Measurements from ENCODE around the gene METTL24.

Gene METTL24

DNA sequence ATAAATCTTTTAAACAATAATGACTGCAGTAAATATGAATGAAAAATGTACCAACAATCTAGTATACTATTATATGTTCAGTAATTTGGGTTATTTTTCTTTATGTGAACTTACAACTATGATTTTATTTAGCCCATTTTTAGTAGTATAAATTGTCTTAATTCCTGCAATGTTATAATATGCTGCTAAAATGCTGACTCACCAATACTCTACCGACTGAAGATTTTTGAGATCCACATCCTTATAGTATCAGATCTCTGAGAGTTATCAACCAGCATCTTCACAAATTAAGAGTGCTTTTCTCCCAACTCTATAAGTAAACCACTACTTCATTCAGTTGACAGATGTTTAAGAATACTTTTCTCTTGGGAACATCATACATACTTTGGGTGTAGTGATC lies 161.3 kb downstream of the METTL24 start:
- no peak for DNase-seq (ENCODE audit: low read depth in 2 of 2)

DNA sequence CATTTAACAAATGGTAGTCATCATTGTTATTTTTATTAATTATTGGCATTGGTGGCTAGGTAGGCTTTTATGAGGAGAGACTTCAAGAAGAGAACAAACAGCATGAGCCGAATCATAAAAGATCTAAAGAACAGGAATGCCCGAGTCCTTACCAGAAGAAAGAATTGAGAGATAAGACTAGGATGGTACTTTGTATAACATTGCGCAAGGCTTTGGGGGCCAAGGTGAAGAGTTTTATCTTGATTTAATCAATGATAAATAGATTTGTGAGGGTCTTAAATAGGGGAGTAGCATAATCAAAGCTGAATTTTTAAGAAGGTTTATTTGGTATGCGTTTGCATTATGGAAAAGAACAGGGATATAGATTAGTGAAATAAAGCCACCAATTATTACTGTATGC lies 162.5 kb downstream of the METTL24 start:
- no peak for DNase-seq (ENCODE audit: low read depth in 2 of 2)

Measured in stimulated activated CD8-positive, alpha-beta memory T cell treated with anti-CD3 and anti-CD28 coated beads, Interleukin-7, amount 100 ng/mL, for 1 hour (primary cell).